ENCODE data around the gene PTAFR.

PTAFR gene, protein sequence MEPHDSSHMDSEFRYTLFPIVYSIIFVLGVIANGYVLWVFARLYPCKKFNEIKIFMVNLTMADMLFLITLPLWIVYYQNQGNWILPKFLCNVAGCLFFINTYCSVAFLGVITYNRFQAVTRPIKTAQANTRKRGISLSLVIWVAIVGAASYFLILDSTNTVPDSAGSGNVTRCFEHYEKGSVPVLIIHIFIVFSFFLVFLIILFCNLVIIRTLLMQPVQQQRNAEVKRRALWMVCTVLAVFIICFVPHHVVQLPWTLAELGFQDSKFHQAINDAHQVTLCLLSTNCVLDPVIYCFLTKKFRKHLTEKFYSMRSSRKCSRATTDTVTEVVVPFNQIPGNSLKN

DNA sequence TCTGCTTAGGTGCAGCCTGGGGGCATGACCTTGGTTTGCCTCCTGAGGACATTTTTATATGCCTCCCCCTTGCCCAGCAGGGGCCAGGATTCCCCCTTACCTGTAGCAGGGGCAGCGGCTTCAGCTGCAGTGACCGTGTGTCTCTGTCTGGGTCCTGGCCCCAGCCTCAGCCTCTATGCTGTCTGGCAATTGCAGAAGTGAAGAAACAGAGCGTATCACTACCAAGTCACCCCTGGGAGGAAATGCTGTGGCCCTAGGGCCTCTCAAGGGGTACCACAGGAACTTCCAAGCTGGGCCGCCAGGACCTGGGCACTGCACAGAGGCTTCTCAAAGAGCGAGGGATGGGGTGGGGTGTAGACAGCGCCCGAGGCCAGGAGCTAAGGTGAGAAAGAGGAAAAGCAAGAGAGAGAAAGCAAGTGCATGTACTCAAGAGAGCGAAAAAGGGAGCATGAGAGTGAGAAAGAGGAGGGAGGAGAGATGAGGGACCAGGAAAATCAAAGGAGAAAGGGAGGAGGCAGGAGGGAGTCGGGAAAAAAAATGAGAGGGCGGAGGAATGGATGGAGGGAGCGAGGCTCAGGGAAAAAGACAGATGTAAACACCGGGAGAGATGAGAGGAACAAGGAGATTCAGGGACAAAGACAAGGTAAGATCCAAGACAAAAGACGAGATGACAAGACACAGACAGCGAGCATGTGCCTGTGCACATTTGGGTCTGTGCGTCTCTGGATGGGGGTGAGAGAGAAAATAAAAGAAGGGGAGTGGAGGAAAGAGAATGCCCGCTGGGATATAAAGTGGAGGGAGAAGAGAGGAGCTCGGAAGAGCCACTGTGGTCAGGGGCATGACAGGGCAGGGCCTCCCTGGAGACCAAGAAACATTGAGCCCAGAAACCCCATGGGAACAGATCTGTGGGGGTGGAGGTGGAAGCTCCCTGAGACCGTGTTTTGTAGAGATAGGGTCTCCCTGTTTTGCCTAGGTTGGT is at the start of gene PTAFR:
Gene PTAFR (minus strand): TSS at position 199 of the 979 bp plus-strand sequence. CDS start 25,669 bp downstream, outside the sequence.
- DNase-seq: no peak

- no peak for DNase-seq
Measured at GRCh38 chr1:28213315-28213714, 36.8 kb upstream of the PTAFR start.

- DNase-seq: no peak
Measured at GRCh38 chr1:28209700-28210099, 33.2 kb upstream of the PTAFR start.

DNA sequence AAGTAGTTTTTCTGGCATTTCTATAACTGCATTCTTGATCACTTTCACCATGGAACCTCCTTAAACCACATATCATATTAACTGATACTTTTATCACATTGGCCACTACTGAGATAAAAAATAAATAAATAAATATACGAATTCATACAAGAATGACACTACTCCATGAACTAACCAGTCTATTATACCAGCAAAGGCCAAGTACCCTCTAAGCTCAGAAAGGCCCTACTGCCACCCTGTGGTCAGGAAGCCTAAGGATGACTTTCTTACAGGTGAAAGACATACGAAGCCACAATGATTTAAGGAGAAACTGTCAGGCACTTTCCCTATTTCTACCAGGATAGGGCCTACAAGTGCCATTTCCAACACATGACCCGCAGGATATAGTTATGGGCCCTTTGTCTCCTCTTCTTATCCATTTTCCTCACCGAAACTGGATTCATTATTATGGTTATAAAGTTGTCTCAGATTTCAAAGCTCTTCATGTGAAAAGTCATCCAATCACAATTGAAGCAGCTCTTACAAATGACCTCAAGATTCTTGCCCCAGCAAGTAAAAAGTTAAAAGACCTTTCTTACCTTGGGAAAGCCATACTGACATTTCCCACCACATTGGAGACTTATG is 32.4 kb upstream of the PTAFR start:
- DNase-seq: peak; percentile 51

DNA sequence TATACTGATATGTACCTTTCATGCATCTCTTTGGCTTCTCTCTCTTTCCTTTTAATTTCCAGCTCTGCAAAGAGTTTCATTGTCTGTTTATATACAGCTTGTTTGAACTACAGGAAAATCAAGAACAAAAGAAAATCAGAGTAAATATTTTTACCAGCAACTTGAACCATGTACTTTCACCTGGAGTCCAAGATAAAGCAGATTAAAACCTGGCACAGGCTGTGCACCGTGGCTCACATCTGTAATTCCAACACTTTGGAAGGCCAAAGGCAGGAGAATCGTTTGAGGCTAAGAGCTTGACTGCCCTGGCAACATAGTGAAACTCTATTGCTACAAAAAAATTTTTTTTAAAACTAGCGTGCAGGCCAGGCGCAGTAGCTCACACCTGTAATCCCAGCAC is 28.8 kb upstream of the PTAFR start:
- no peak for DNase-seq

DNA sequence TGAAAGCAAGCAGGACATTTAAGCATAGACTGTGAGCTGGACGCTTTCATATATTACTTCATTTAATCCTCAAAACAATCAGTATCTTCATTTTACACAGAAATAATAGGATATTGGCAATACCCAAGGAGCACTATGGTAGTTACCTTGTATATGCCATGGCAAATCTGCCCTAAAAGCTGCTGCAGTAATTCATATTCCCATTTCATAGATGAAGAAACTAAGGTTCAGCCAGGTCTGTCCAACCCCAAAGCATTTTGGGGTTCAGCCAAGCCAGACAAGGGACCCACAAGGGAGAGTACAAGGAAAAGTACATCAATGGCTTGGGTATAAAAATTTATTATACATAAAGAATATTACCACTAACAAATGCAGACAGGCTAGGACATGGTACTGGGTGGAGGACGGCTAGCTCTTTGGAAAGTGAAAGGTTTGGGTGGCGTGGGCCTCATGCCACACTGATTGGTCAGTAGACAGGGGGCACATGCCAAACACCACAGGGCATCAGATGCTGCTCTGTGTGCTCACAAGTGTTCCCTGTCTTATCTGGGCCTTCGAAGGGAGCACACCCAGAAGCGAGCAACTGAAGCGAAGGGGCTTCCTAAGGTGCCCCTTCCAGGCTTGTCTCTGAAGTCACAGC is 23.9 kb upstream of the PTAFR start:
- DNase-seq: no peak

DNA sequence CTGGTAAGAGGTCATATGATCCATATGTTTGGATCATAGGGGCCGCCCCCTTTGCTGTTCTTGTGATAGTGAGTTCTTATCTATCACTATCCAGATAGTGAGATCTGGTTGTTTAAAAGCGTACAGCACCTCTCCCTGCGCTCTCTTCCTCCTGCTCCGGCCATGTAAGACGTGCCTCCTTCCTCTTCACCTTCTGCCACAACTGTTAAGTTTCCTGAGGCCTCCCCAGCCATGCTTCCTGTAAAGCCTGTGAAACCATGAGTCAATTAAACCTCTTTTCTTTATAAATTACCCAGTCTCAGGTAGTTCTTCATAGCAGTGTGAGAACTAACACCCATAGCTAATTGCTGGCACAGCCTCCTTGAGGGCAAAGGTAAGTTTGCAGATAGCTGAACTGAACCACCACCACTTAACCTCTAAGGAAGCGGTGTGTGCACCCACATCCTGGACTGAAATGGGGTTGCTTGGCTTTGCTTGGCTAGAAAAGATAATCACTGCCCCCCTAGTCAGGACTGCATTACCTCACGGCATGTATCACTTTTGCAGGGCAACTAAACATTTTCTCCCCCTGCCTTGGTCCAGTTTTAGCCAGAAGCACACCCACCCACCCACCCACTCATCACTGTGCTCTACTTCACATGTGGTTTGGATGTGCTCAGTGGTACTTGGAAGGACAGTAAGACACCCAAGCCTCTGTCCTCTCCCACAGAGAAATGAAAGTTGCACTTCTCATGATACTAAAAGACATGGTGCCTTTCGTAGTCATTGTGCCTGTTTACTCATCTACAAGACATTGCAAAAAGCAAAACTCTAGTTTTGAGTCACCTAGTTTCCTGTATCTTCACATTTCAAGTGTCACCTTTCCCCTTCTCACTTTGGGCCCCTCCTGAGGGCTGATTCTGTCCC is 23.1 kb upstream of the PTAFR start:
- DNase-seq: no peak

DNA sequence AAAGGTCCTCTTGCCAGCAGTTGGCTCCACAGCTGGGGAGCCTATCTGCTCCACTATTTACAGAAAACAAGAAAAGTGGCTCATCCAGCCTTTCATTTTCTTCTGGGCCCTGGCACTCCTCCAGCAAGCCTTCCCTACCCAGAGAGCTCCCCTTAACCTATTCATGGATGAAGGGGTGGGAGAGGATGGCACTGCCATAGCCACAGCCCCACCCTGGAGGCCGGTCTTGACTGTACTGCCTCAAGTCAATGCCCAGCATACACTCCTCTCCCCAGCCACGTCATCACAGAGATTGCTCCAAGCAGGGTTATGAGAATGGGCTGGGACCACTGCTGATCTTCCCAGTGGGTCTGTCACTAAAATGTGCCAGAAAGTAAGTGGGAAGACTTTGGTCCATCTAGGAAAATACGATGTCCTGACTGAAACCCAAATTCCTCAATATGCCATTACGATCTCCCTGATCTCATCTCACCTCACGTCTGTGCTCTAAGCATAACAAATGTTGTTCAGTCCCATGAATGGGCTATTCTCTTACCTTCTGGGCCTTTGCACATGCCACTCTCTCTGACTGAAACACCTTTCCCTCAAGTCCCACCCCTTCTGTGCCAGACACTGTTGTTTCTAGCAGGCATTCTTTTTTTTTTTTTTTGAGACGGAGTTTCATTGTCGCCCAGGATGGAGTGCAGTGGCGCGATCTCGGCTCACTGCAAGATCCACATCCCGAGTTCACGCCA is 21.4 kb upstream of the PTAFR start:
- DNase-seq: no peak

GRCh38 chr1:28196330-28196729 is 19.8 kb upstream of the PTAFR start:
- DNase-seq: no peak

DNA sequence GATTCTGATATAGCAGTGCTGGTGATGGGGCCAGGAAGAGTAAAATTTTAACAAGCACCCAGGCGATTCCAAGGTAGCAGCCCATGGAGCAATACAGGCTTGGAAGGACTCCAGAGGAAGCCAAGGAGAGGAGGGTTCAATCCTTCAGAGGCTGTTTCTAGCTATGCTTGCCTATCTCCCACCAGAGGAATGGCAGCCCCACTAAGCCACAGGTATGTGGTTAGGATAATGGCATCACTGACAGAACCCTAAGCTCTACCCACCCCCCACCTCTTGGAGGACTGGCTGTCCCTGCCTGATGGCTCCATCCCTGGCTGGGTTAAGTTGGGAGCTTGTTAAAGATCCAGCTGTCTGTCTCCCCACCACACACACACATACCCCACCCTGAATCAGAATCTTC is 19.3 kb upstream of the PTAFR start:
- no peak for DNase-seq

DNA sequence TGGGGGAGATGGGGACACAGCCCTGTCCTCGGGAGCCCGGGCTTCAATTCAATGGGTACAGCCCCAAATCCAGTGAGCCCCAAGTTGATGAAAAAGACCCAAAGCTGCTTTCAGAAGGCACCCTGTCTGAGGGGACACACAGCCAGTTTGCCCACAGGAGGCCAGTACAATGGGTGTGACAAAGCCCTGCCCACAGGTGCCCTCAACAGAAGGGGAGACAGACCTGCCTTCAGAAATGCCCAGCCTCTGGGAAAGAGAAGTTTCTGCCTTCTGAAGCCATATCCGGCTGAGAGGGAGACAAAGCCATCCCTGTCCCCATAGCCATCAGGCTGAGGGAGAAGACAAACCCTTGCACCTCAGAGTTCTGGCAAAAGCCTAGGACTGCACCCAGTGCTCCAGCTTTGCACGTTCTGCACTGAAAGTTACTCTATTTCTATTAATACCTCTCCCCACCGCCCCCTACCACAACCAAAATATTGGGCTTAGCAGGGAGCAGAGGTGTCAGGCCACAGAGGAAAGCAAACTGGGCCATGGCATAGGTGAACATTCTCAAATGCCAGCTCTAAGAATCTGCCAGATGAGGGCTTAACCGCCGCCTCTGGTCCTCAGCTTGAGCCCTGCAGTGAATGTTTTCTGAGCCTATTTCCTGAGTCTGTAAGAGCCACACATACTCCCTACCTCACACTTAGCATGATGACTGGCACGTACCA is 18.0 kb upstream of the PTAFR start:
- DNase-seq: no peak

GRCh38 chr1:28193701-28194161 is 17.2 kb upstream of the PTAFR start:
- no peak for DNase-seq

DNA sequence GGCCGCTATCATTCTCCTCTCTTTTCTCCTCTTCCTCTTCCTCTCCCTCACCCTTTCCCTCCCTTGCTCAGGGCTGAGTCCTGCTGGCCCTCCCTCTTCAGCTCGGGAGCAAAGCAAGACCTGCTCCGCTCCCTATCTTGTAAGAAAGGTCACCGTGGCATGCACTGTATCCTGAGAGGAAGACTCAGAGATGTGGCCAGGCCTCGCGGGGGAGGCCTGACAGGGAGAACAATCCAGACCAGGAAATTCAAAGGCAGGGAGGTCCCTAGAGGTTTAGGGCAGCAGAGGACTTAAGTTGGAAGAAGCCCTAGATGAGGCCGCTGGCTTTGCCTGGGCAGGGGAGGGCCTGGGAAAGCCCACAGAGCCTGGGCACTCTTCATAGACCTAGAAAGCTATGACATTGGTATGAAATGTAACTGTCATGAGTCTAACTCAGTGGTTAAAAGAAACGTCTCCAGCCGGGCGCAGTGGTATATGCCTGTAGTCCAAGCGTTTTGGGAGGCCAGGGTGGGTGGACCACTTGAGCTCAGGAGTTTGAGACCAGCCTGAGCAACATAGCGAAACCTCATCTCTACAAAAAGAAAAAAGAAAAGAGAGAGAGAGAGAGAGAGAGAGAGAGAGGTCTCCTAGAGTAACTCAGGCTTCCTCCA is 14.6 kb upstream of the PTAFR start:
- DNase-seq: no peak

GRCh38 chr1:28190337-28190979 is 14.0 kb upstream of the PTAFR start:
- DNase-seq: no peak

GRCh38 chr1:28185071-28185470 is 8.6 kb upstream of the PTAFR start:
- no peak for DNase-seq

DNA sequence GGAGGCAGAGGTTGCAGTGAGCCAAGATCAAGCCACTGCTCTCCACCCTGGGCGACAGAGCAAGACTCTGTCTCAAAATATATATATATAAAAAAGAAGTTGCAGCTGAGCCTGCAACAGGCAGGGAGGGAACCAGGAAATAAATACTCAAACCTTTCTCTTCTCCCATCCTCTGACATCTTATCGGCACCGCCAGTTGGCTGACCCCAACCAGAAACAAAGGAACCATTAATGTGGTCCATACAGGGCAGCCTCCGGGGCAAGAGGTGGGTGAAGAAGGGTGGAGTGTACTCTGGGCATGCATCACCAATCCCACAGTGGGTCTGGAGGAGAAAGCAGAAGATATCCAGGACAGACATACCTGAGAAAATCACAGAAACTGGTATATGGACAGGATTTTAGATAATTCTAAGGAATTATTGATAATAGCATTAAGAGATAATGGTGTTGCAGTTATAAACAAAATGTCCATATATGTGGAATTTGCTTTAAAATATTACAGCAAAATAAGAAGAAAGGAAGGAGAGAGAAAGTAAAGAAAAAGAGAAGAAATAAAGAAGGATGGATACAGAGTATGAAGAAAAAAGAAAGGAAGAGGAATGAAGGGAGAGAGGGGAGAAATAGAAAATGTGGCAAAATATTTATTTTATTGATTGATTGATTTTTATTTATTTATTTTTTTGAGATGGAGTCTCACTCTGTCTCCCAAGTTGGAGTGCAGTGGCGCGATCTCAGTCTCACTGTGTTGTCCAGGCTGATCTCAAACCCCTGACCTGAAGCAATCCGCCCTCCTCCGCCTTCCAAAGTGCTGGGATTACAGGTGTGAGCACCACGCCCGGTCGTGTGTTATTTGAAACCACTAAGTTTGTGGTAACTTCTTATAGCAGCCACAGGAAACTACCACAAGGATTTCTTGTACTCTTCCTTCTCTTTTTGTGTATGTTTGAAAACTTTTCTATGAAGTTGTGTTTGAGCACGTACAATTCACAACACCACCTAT is 4.1 kb upstream of the PTAFR start:
- DNase-seq: no peak

DNA sequence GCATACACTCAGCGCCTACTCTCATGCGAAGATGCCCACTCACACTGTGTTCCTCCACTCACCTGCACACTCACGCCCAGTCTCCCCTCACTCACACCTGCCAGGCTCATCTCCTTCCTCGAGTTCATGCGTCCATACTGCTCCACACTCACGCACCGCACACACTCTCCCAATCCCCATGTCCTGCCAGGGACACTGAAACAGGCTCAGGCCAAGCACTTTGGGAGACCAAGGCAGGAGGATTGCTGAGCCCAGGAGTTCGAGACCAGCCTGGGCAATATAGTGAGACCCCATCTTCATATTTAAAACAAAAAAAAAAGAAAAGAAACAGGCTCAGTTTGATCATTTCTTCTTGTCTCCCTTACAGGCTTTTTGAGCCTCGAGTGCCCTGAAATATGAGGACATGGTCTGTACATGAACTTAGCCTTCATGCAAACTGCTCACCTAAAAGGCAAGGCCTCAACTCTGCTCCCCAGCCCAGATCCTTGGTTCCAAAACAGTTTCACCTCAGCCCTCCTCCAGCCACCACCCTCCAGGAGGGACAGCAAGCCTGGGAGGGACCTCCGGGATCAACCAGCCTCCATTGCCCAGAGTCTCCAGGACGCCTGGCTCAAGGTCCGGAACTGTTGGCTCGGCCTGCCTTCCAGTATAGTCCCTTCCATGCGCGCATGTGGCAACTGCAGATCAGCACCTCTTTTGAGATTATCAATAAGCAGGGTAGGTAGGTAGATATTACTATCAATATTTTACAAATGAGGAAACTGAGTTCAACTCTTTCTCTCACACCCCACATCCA is 2.4 kb upstream of the PTAFR start:
- no peak for DNase-seq

All from NCI-H526 treated with DMSO at 0.1 percent for 48 hours (cell line).